ENCODE results near the gene SV2A.
"Not testable (repeated sequence)": the region's sequence is repeated elsewhere in the genome, so short reads cannot be mapped to it uniquely, and the experiment has no call there.

SV2A gene

DNA sequence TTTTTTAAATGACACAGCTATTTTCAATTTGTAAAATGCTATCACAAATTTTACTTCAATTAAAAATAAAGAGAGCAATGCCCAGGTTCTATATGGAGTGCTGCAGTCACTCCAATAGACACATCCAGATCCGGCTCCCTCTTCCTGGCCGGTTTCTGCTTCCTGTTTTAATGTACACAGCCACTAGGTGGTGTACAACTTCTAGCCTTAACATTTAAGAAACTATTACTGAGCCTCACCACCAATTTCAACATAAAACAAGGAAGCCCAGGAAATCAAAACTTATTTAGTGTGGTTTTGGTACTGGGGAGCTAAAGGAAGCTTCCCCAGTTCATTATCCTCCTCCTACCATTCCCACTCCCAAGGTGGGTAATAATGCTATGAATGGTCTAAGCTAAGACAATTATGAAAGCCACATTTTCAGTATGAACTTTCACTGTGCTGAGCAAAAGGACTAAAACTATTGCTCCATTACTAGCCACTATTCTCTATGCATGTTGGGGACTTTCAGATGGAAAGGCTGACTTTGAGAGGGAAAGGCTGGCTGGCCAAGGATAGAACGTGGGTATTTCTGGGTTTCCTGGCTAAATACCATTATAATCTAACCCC lies 44.5 kb upstream of the SV2A start:
- DNase-seq (ENCODE audit: low spot score), result peak; percentile 59
- in situ Hi-C loops (cut with MboI; ENCODE audit: low pct_unique_long_range_greater_than_20kb, low sequenced_read_pairs, unreplicated experiment), result loop anchor here (10.0 kb wide), 2 partner anchors 83 to 213 kb away; no protein-coding TSS in a partner anchor
- TF ChIP-seq, protein P1, sequence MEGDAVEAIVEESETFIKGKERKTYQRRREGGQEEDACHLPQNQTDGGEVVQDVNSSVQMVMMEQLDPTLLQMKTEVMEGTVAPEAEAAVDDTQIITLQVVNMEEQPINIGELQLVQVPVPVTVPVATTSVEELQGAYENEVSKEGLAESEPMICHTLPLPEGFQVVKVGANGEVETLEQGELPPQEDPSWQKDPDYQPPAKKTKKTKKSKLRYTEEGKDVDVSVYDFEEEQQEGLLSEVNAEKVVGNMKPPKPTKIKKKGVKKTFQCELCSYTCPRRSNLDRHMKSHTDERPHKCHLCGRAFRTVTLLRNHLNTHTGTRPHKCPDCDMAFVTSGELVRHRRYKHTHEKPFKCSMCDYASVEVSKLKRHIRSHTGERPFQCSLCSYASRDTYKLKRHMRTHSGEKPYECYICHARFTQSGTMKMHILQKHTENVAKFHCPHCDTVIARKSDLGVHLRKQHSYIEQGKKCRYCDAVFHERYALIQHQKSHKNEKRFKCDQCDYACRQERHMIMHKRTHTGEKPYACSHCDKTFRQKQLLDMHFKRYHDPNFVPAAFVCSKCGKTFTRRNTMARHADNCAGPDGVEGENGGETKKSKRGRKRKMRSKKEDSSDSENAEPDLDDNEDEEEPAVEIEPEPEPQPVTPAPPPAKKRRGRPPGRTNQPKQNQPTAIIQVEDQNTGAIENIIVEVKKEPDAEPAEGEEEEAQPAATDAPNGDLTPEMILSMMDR (IDR thresholded peaks at IDR 0.05; ENCODE audit: extremely low read depth, insufficient read depth, missing control alignments), result peak; percentile 80

DNA sequence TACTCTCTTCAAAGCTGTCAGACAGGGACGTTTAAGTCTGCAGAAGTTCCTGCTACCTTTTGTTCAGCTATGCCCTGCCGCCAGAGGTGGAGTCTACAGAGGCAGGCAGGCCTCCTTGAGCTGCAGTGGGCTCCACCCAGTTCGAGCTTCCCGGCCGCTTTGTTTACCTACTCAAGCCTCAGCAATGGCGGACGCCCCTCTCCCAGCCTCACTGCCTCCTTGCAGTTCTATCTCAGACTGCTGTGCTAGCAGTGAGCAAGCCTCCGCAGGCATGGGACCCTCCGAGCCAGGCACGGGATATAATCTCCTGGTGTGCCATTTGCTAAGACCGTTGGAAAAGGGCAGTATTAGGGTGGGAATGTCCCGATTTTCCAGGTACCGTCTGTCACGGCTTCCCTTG lies 39.9 kb upstream of the SV2A start:
- in situ Hi-C loops (cut with MboI; ENCODE audit: low pct_unique_long_range_greater_than_20kb, low sequenced_read_pairs, unreplicated experiment); DNase-seq (ENCODE audit: low spot score): not testable (repeated sequence)

DNA sequence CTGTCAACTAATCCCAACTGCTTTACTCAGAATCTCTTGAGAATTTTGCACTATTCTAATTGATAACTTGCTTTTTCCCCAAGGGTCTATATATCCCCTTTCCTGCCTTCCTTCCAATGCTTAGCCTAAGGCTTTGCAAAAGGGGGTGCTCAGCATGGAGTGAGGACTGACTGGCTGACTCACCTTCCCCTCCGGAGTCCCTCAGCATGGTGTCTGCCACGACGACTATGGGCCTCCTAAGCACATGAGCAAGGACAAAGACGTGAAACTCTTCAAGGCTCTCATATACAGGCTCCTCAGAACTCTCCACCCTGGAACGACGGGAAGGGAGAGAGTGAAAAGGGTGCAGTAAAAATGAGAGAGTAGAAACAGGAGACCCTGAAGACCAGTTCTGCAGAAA lies 32.3 kb upstream of the SV2A start:
- in situ Hi-C loops (cut with MboI; ENCODE audit: low pct_unique_long_range_greater_than_20kb, low sequenced_read_pairs, unreplicated experiment), result no loop called here
- TF ChIP-seq, protein P1 (IDR thresholded peaks at IDR 0.05; ENCODE audit: extremely low read depth, insufficient read depth, missing control alignments), result no peak
- no peak for DNase-seq (ENCODE audit: low spot score)

DNA sequence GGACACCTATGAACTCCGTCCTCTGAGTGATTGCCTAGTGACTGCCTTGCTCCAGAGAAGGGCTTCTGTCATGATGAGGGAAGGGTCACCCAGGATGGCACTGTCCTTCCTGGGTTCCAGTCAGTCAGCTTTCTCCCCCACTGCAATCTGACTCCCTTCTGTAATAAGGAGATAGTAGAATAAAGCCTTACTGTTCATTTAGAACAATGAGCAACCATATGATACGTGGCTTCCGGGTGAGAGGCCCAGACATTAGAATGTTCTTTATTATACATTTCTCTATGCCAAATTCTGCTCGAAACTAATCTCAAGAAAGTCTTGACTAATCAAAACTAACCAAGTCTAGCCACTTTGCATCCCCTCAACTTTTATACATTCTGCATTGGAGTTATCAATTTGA lies 27.6 kb upstream of the SV2A start:
- in situ Hi-C loops (cut with MboI; ENCODE audit: low pct_unique_long_range_greater_than_20kb, low sequenced_read_pairs, unreplicated experiment), result no loop called here
- no peak for DNase-seq (ENCODE audit: low spot score)
- TF ChIP-seq, protein P1 (IDR thresholded peaks at IDR 0.05; ENCODE audit: extremely low read depth, insufficient read depth, missing control alignments), result no peak

DNA sequence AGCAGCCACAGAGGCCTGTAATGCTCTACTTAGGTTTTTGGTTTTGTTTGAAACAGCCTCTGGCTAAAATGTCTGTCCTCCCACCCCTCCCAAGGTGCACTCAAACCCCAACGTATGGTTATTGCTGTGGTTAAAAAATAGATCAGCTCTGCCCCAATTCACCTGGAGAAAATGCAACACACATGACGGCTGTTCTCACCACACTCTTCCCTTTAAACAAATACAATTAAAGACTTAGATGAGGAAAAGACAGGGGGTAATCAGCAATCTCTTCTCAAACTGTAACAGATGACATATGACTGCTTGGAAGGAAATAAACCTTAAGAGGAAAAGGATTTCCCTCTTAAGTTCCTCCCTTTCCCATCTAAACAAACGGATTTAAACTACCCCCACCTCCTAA lies 25.2 kb upstream of the SV2A start:
- in situ Hi-C loops (cut with MboI; ENCODE audit: low pct_unique_long_range_greater_than_20kb, low sequenced_read_pairs, unreplicated experiment), result no loop called here
- DNase-seq (ENCODE audit: low spot score), result no peak
- TF ChIP-seq, protein P1 (IDR thresholded peaks at IDR 0.05; ENCODE audit: extremely low read depth, insufficient read depth, missing control alignments), result no peak

DNA sequence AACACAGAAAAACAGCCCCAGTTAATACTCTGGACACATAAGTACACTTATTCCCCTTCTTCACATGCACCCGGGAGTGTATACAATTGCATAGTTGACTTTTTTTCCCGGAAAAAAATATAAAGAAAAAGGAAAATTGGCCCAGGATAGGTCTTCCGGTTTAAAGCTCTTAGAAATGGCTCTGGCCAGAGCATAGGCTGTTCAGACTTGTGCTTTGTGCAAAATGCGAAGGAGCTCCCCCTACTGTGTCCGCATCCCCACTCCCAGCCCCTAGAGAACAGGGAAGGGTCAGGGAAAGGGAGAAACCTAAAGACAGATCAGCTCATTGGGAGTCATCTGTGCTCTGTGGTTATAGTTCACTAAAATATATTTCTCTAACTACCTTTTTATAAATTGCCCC lies 24.6 kb upstream of the SV2A start:
- TF ChIP-seq, protein P1 (IDR thresholded peaks at IDR 0.05; ENCODE audit: extremely low read depth, insufficient read depth, missing control alignments), result no peak
- in situ Hi-C loops (cut with MboI; ENCODE audit: low pct_unique_long_range_greater_than_20kb, low sequenced_read_pairs, unreplicated experiment), result no loop called here
- DNase-seq (ENCODE audit: low spot score), result no peak

DNA sequence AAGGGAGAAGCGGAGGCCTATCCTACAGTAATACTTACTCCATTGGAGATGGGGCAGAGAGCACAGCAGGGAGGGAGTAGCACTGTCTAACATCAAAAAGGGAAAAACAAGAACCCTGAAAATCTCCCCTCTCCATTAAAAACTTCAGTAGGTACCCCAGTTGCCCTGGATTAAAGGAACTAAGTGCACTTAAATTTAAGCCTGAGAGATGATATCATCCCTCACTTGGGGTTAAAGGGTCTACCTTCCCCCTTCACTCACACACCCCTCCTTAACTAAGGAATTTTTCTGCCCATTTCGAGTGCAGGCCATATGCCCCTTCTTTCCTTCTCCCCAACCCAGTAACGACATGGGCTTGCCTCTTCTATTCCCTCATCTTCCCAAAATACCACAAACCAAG lies 22.8 kb upstream of the SV2A start:
- in situ Hi-C loops (cut with MboI; ENCODE audit: low pct_unique_long_range_greater_than_20kb, low sequenced_read_pairs, unreplicated experiment), result no loop called here
- TF ChIP-seq, protein P1 (IDR thresholded peaks at IDR 0.05; ENCODE audit: extremely low read depth, insufficient read depth, missing control alignments), result no peak
- no peak for DNase-seq (ENCODE audit: low spot score)

DNA sequence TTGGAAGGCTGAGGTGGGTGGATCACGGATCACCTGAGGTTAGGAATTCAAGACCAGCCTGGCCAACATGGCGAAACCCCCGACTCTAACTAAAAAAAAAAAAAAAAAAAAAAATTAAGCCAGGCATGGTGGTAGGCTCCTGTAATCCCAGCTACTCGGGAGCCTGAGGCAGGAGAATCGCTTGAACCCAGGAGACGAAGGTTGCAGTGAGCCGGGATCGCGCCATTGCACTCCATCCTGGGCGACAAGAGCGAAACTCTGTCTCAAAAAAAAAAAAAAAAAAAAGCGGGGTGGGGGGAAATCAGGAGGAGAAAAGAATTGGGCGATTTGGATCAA lies 21.0 kb upstream of the SV2A start:
- in situ Hi-C loops (cut with MboI; ENCODE audit: low pct_unique_long_range_greater_than_20kb, low sequenced_read_pairs, unreplicated experiment); DNase-seq (ENCODE audit: low spot score): not testable (repeated sequence)

Measured in GM13977 (cell line).